HG03103 (cell line): ENCODE results near the gene RBM23.

ENCODE experiments used
- ATAC-seq: cut with Tn5 transposase; IDR thresholded peaks from one replicate; pipeline ENCODE4 v1.9.1; 2021; ENCODE audit warnings: low read depth; ENCODE audit not compliant: unreplicated experiment

RBM23 gene

GRCh38 chr14:22887260-22887989, 31.5 kb downstream of the RBM23 start:
- ATAC-seq = peak; percentile 34

- peak; percentile 51 for ATAC-seq
These were observed 32.3 kb downstream of the RBM23 start for GRCh38 chr14:22886500-22887259.

GRCh38 chr14:22885975-22886374, 33.0 kb downstream of the RBM23 start:
- ATAC-seq = no peak

- no peak for ATAC-seq
These were observed 34.0 kb downstream of the RBM23 start for GRCh38 chr14:22884738-22885523.

- ATAC-seq = no peak
These were observed 34.7 kb downstream of the RBM23 start for GRCh38 chr14:22884076-22884737.

- ATAC-seq = no peak
These were observed 35.6 kb downstream of the RBM23 start, which contains the start of gene REM2 for GRCh38 chr14:22883173-22883976. REM2 (plus strand) TSS chr14:22883222; CDS start chr14:22883288, 66 bp downstream.

GRCh38 chr14:22882529-22883172, 36.3 kb downstream of the RBM23 start:
- no peak for ATAC-seq

GRCh38 chr14:22882064-22882463, 36.9 kb downstream of the RBM23 start:
- no peak for ATAC-seq

- no peak for ATAC-seq
These were observed 40.4 kb downstream of the RBM23 start for GRCh38 chr14:22878271-22879246.

- no peak for ATAC-seq
These were observed 41.9 kb downstream of the RBM23 start for GRCh38 chr14:22877000-22877501.

GRCh38 chr14:22875748-22876319, 43.1 kb downstream of the RBM23 start:
- ATAC-seq = no peak

GRCh38 chr14:22875003-22875747, 43.8 kb downstream of the RBM23 start:
- ATAC-seq = no peak

- no peak for ATAC-seq
These were observed 46.0 kb downstream of the RBM23 start for GRCh38 chr14:22872833-22873520.

GRCh38 chr14:22872033-22872832, 46.7 kb downstream of the RBM23 start:
- ATAC-seq = no peak

GRCh38 chr14:22871224-22872032, 47.5 kb downstream of the RBM23 start, which contains the start of gene LRP10:
LRP10 (plus strand) TSS chr14:22871740; CDS start chr14:22872304, 564 bp downstream.
- ATAC-seq = peak; percentile 53
